LNCAP (cell line): ENCODE results near the gene ADAMTSL5.
A peak's percentile ranks its signal among the peaks of the same experiment; 100 is the strongest.

Experiments
- CTCF ChIP-seq: fragments of 450-650 bp; IDR thresholded peaks from 2 replicates; pipeline ENCODE4 v1.5.1; 2017; ENCODE audit warnings: mild to moderate bottlenecking

The ADAMTSL5 gene

GRCh38 chr19:1521636-1522035, 8.8 kb upstream of the ADAMTSL5 start:
- no peak for TF ChIP-seq CTCF

GRCh38 chr19:1520203-1520780, 7.5 kb upstream of the ADAMTSL5 start:
- TF ChIP-seq CTCF: no peak

GRCh38 chr19:1518471-1518870, 5.7 kb upstream of the ADAMTSL5 start:
- no peak for TF ChIP-seq CTCF

- TF ChIP-seq CTCF: no peak
These were observed 3.6 kb upstream of the ADAMTSL5 start for GRCh38 chr19:1516395-1516753.

- no peak for TF ChIP-seq CTCF
These were observed 2.3 kb upstream of the ADAMTSL5 start for GRCh38 chr19:1514986-1515721.

GRCh38 chr19:1514295-1514661, 1.5 kb upstream of the ADAMTSL5 start:
- no peak for TF ChIP-seq CTCF

GRCh38 chr19:1513499-1514294, 878 bp upstream of the ADAMTSL5 start:
- peak; percentile 56 for TF ChIP-seq CTCF
